Left renal cortex interstitium (tissue), 4 donors: ENCODE measurements around the gene MGMT. TPM values are rescaled to one million over a fixed set of nuclear protein-coding genes. Genes with fewer than 3 reads are reported as not detected.
A peak's percentile ranks its signal among the peaks of the same experiment; 100 is the strongest.

Source experiments
- DNase-seq, 4 donors: peaks; one replicate each; pipeline ENCODE4 v3.0.0-alpha.2; 2013; ENCODE audit warnings: low read depth in 4 of 4, low spot score in 2 of 4, missing footprints in 1 of 4
- polyA plus RNA-seq, 4 donors: library from polyadenylated mRNA; unstranded; fragments of 120-200 nt; gene quantifications; one replicate each; pipeline ENCODE4 v1.2.1, GENCODE V29; 2013; ENCODE audit not compliant: insufficient read length in 4 of 4

Gene MGMT
- polyA plus RNA-seq, 4 donors: 17.4 to 30.0 (median 20.7) TPM

GRCh38 chr10:129536336-129536735 lies 69.3 kb downstream of the MGMT start:
- no peak for DNase-seq

- no peak for DNase-seq
These were observed 70.1 kb downstream of the MGMT start for GRCh38 chr10:129537151-129537550.

GRCh38 chr10:129538236-129538635 lies 71.2 kb downstream of the MGMT start:
- no peak for DNase-seq

- no peak for DNase-seq
These were observed 74.2 kb downstream of the MGMT start for GRCh38 chr10:129541200-129541599.

- DNase-seq: no peak
These were observed 74.9 kb downstream of the MGMT start for GRCh38 chr10:129541748-129542487.

- DNase-seq: no peak
These were observed 75.5 kb downstream of the MGMT start for GRCh38 chr10:129542589-129542988.

GRCh38 chr10:129544205-129545202 lies 77.5 kb downstream of the MGMT start:
- DNase-seq: no peak

- no peak for DNase-seq
These were observed 78.2 kb downstream of the MGMT start for GRCh38 chr10:129545261-129545660.

GRCh38 chr10:129546106-129546505 lies 79.1 kb downstream of the MGMT start:
- no peak for DNase-seq

- no peak for DNase-seq
These were observed 80.6 kb downstream of the MGMT start for GRCh38 chr10:129547608-129548007.

GRCh38 chr10:129548600-129548999 lies 81.6 kb downstream of the MGMT start:
- DNase-seq: no peak

- DNase-seq: no peak
These were observed 83.0 kb downstream of the MGMT start for GRCh38 chr10:129550076-129550475.

- no peak for DNase-seq
These were observed 83.6 kb downstream of the MGMT start for GRCh38 chr10:129550658-129551057.

- no peak for DNase-seq
These were observed 85.1 kb downstream of the MGMT start for GRCh38 chr10:129552119-129552518.

GRCh38 chr10:129553928-129554327 lies 86.9 kb downstream of the MGMT start:
- no peak for DNase-seq

- DNase-seq: no peak
These were observed 89.3 kb downstream of the MGMT start for GRCh38 chr10:129556316-129556715.

GRCh38 chr10:129560361-129560760 lies 93.3 kb downstream of the MGMT start:
- DNase-seq: no peak

- DNase-seq: no peak
These were observed 95.4 kb downstream of the MGMT start for GRCh38 chr10:129562487-129562886.

- DNase-seq: no peak
These were observed 97.9 kb downstream of the MGMT start for GRCh38 chr10:129564923-129565322.

- peak in 1 of 4 donors; percentile 46 for DNase-seq
These were observed 101.7 kb downstream of the MGMT start for GRCh38 chr10:129568583-129569344.

GRCh38 chr10:129570185-129570584 lies 103.1 kb downstream of the MGMT start:
- DNase-seq: no peak
